Tracheal epithelial cell (primary cell): Measurements from ENCODE around the gene IRF9. TPM values are rescaled to one million over a fixed set of nuclear protein-coding genes. Genes with fewer than 3 reads are reported as not detected.

Source experiments
- total RNA-seq: library from RNA; depleted of rRNA; stranded (reverse); fragments of >200 nt; gene quantifications from 2 replicates; pipeline ENCODE4 v1.2.1, GENCODE V29; 2014

The IRF9 gene
- total RNA-seq, 1 donor from 2014 or later: 16.8 TPM

Other genes with a start within 250 kb of the IRF9 start
- 26.0 and 29.6 TPM in 2 replicates for gene DHRS4, start 207.5 kb upstream of the IRF9 start, total RNA-seq
- 11.5 and 12.0 TPM in 2 replicates for gene DHRS4L2, start 172.3 kb upstream of the IRF9 start, total RNA-seq
- under 0.01 and 0.24 TPM in 2 replicates for gene CARMIL3, start 109.3 kb upstream of the IRF9 start, total RNA-seq
- gene CPNE6, start 89.7 kb upstream of the IRF9 start, total RNA-seq: not detected in 2 replicates
- 57.1 and 93.8 TPM in 2 replicates for gene PCK2, start 67.0 kb upstream of the IRF9 start, total RNA-seq
- gene DCAF11, start 46.5 kb upstream of the IRF9 start, total RNA-seq: 70.1 and 80.1 TPM in 2 replicates
- gene NRL, start 46.3 kb upstream of the IRF9 start, total RNA-seq: 0.96 and 1.9 TPM in 2 replicates
- under 0.01 and 0.24 TPM in 2 replicates for gene FITM1, start 30.6 kb upstream of the IRF9 start, total RNA-seq
- 92.9 and 152 TPM in 2 replicates for gene PSME1, start 25.1 kb upstream of the IRF9 start, total RNA-seq
- 11.7 and 12.8 TPM in 2 replicates for gene EMC9, start 19.7 kb upstream of the IRF9 start, total RNA-seq
- gene PSME2, start 14.7 kb upstream of the IRF9 start, total RNA-seq: 33.7 and 78.8 TPM in 2 replicates
- 23.9 and 49.0 TPM in 2 replicates for gene RNF31, start 13.8 kb upstream of the IRF9 start, total RNA-seq
- 1.7 and 6.0 TPM in 2 replicates for gene REC8, start 10.8 kb downstream of the IRF9 start, total RNA-seq
- gene IPO4, start 27.6 kb downstream of the IRF9 start, total RNA-seq: 45.6 and 64.3 TPM in 2 replicates
- 63.9 and 79.9 TPM in 2 replicates for gene TM9SF1, start 34.2 kb downstream of the IRF9 start, total RNA-seq
- gene TSSK4, start 44.4 kb downstream of the IRF9 start, total RNA-seq: not detected in 2 replicates
- gene CHMP4A, start 52.2 kb downstream of the IRF9 start, total RNA-seq: 32.8 and 40.7 TPM in 2 replicates
- gene MDP1, start 54.8 kb downstream of the IRF9 start, total RNA-seq: 10.8 and 14.7 TPM in 2 replicates
- 91.6 and 113 TPM in 2 replicates for gene NEDD8, start 71.1 kb downstream of the IRF9 start, total RNA-seq
- 95.1 and 97.1 TPM in 2 replicates for gene GMPR2, start 71.7 kb downstream of the IRF9 start, total RNA-seq
- gene TINF2, start 81.4 kb downstream of the IRF9 start, total RNA-seq: 53.1 and 287 TPM in 2 replicates
- gene TGM1, start 101.9 kb downstream of the IRF9 start, total RNA-seq: 69.1 and 167 TPM in 2 replicates
- 53.9 and 65.1 TPM in 2 replicates for gene RABGGTA, start 110.3 kb downstream of the IRF9 start, total RNA-seq
- gene DHRS1, start 138.5 kb downstream of the IRF9 start, total RNA-seq: 23.0 and 29.4 TPM in 2 replicates
- gene NOP9, start 138.6 kb downstream of the IRF9 start, total RNA-seq: 26.6 and 41.4 TPM in 2 replicates
- gene CIDEB, start 146.7 kb downstream of the IRF9 start, total RNA-seq: 1.4 and 6.0 TPM in 2 replicates
- 30.3 and 32.5 TPM in 2 replicates for gene LTB4R2, start 148.9 kb downstream of the IRF9 start, total RNA-seq
- gene LTB4R, start 150.2 kb downstream of the IRF9 start, total RNA-seq: 13.5 and 13.6 TPM in 2 replicates
- 1.7 TPM in 1 of 2 replicates, not detected in the other for gene ADCY4, start 173.8 kb downstream of the IRF9 start, total RNA-seq
- gene RIPK3, start 178.7 kb downstream of the IRF9 start, total RNA-seq: 2.1 and 5.1 TPM in 2 replicates
- gene NFATC4, start 206.9 kb downstream of the IRF9 start, total RNA-seq: 10.6 and 17.3 TPM in 2 replicates
- 7.0 and 8.4 TPM in 2 replicates for gene NYNRIN, start 237.7 kb downstream of the IRF9 start, total RNA-seq